NCI-H446 treated with DMSO at 0.1 percent for 48 hours (cell line): ENCODE results near the gene CLBA1.
"Not testable (repeated sequence)": the region's sequence is repeated elsewhere in the genome, so short reads cannot be mapped to it uniquely, and the experiment has no call there.

Experiments
- DNase-seq: peaks from one replicate; lab custom pipeline; 2025; lab: John Stamatoyannopoulos, UW

Gene CLBA1

GRCh38 chr14:105023144-105023543 lies 37.6 kb downstream of the CLBA1 start:
- no peak for DNase-seq

- no peak for DNase-seq
Observed at GRCh38 chr14:105023791-105024480, 38.3 kb downstream of the CLBA1 start.

GRCh38 chr14:105025429-105025828 lies 39.8 kb downstream of the CLBA1 start:
- no peak for DNase-seq

GRCh38 chr14:105026033-105026785 lies 40.6 kb downstream of the CLBA1 start:
- DNase-seq, result no peak

- peak; percentile 57 for DNase-seq
Observed at GRCh38 chr14:105026802-105027563, 41.4 kb downstream of the CLBA1 start.

- DNase-seq, result not testable (repeated sequence)
Observed at GRCh38 chr14:105027718-105028117, 42.1 kb downstream of the CLBA1 start.

GRCh38 chr14:105028251-105028927 lies 42.8 kb downstream of the CLBA1 start:
- no peak for DNase-seq

GRCh38 chr14:105029402-105029801 lies 43.8 kb downstream of the CLBA1 start:
- DNase-seq, result no peak

GRCh38 chr14:105030194-105030593 lies 44.6 kb downstream of the CLBA1 start:
- no peak for DNase-seq

GRCh38 chr14:105030836-105031396 lies 45.3 kb downstream of the CLBA1 start:
- DNase-seq, result no peak

GRCh38 chr14:105032451-105032901 lies 46.9 kb downstream of the CLBA1 start:
- not testable (repeated sequence) for DNase-seq

GRCh38 chr14:105033412-105033900 lies 47.9 kb downstream of the CLBA1 start:
- not testable (repeated sequence) for DNase-seq

GRCh38 chr14:105034315-105035039 lies 48.9 kb downstream of the CLBA1 start:
- DNase-seq, result no peak

GRCh38 chr14:105035616-105036015 lies 50.0 kb downstream of the CLBA1 start:
- DNase-seq, result not testable (repeated sequence)

- DNase-seq, result no peak
Observed at GRCh38 chr14:105039458-105040205, 54.0 kb downstream of the CLBA1 start.

GRCh38 chr14:105041841-105042765 lies 56.5 kb downstream of the CLBA1 start:
- no peak for DNase-seq

- no peak for DNase-seq
Observed at GRCh38 chr14:105042813-105043212, 57.2 kb downstream of the CLBA1 start.

- no peak for DNase-seq
Observed at GRCh38 chr14:105043641-105044040, 58.1 kb downstream of the CLBA1 start.
